H1 (cell line): ENCODE results near the gene SRRT. TPM values are rescaled to one million over a fixed set of nuclear protein-coding genes. Genes with fewer than 3 reads are reported as not detected.

Experiments
- CTCF ChIA-PET: fragments of 300-600 bp; sonication (Branson Sonifier 250); formaldehyde crosslinking; loops from one replicate; lab custom pipeline; 2021; ENCODE audit not compliant: partially characterized antibody; lab: Charles Lee
- POLR2A ChIA-PET: fragments of 300-600 bp; sonication (Branson Sonifier 250); formaldehyde crosslinking; loops from one replicate; lab custom pipeline; 2021; ENCODE audit warnings: inconsistent platforms; ENCODE audit not compliant: partially characterized antibody; lab: Charles Lee
- DNase-seq, 2 experiments: peaks; one replicate each; pipeline versions ENCODE4 v3.0.0 to v3.0.0-alpha.2; 2010 to 2022; ENCODE audit warnings: low spot score in 2 of 2, low read depth in 1 of 2, mixed read lengths in 1 of 2
- FAIRE-seq: peaks from 2 replicates; lab custom pipeline; 2011; peaks lifted over from hg19 to GRCh38; lab: Jason Lieb, UNC
- H2AFZ ChIP-seq: 2 replicates; pipeline ENCODE4 v1.8.1; 2012; ENCODE audit warnings: low read length, inconsistent platforms
- H2AK5ac ChIP-seq: 2 replicates; pipeline ENCODE4 v1.6.1; 2013; ENCODE audit warnings: low read depth, low read length
- H2BK120ac ChIP-seq: replicated peaks from 2 replicates; pipeline ENCODE3; 2013; ENCODE audit warnings: low read depth, low read length, inconsistent platforms
- H2BK12ac ChIP-seq: 2 replicates; pipeline ENCODE4 v1.6.1; 2013; ENCODE audit warnings: low read depth, low read length
- H2BK15ac ChIP-seq: 2 replicates; pipeline ENCODE4 v1.6.1; 2013; ENCODE audit warnings: low read length
- H2BK20ac ChIP-seq: 2 replicates; pipeline ENCODE4 v1.6.1; 2013; ENCODE audit warnings: low read length
- H2BK5ac ChIP-seq: 2 replicates; pipeline ENCODE4 v1.6.1; 2013; ENCODE audit warnings: low read depth, low read length
- H3K14ac ChIP-seq: 2 replicates; pipeline ENCODE4 v1.6.1; 2013; ENCODE audit warnings: inconsistent platforms; ENCODE audit not compliant: insufficient read length
- H3K18ac ChIP-seq: 2 replicates; pipeline ENCODE4 v1.6.1; 2013; ENCODE audit warnings: low read length; ENCODE audit errors: extremely low read depth
- H3K23ac ChIP-seq: 2 replicates; pipeline ENCODE4 v1.6.1; 2013; ENCODE audit warnings: inconsistent platforms; ENCODE audit not compliant: insufficient read length
- H3K23me2 ChIP-seq: 2 replicates; pipeline ENCODE4 v1.6.1; 2013; ENCODE audit warnings: low read depth, low read length
- H3K27ac ChIP-seq: 2 replicates; pipeline ENCODE4 v1.6.1; 2011; ENCODE audit warnings: low read depth, low read length, inconsistent platforms
- H3K27me3 ChIP-seq, 4 experiments: replicated peaks in 1 of 4; 1 replicate in 1 of 4; 2 replicates in 3 of 4; pipeline versions ENCODE4 v1.6.1 to v1.8.1; 2011 to 2013; ENCODE audit warnings: low read length in 3 of 4, mild to moderate bottlenecking in 3 of 4, inconsistent platforms in 2 of 4, mixed read lengths in 2 of 4, moderate library complexity in 1 of 4; ENCODE audit not compliant: control insufficient read depth in 3 of 4, insufficient read depth in 3 of 4; ENCODE audit errors: extremely low read depth in 1 of 4
- H3K36me3 ChIP-seq, 4 experiments: 2 replicates each; pipeline versions ENCODE4 v1.6.1 to v1.8.1; 2011 to 2013; ENCODE audit warnings: mild to moderate bottlenecking in 4 of 4, low read length in 3 of 4, moderate library complexity in 2 of 4, control low read depth in 1 of 4, inconsistent platforms in 1 of 4; ENCODE audit not compliant: insufficient read depth in 4 of 4, control insufficient read depth in 2 of 4
- H3K4ac ChIP-seq: replicated peaks from 2 replicates; pipeline ENCODE3; 2013; ENCODE audit warnings: low read length, low read depth, mixed read lengths, inconsistent platforms; ENCODE audit not compliant: insufficient read length
- H3K4me1 ChIP-seq, 4 experiments: replicated peaks in 1 of 4; 1 replicate in 1 of 4; 2 replicates in 3 of 4; pipeline versions ENCODE4 v1.6.1 to v1.8.1; 2011 to 2013; ENCODE audit warnings: low read length in 3 of 4, inconsistent platforms in 2 of 4, mixed read lengths in 1 of 4; ENCODE audit not compliant: insufficient read depth in 4 of 4, control insufficient read depth in 3 of 4
- H3K4me2 ChIP-seq, 2 experiments: 2 replicates each; pipeline versions ENCODE4 v1.6.1 to v1.8.1; 2011 to 2013; ENCODE audit warnings: low read depth in 2 of 2, low read length in 2 of 2, control low read depth in 1 of 2, inconsistent platforms in 1 of 2, mild to moderate bottlenecking in 1 of 2; ENCODE audit not compliant: insufficient read depth in 1 of 2
- H3K4me3 ChIP-seq, 4 experiments: fragments of 200-600, 300-600 bp in 1 of 4; sonication (generic), shearing (Covaris generic), sonication (Bioruptor Twin) in 1 of 4; 2 replicates each; pipeline versions ENCODE4 v1.5.1 to v1.8.1; 2011 to 2016; ENCODE audit warnings: low read length in 4 of 4, low read depth in 3 of 4, control low read depth in 2 of 4, inconsistent platforms in 2 of 4, mild to moderate bottlenecking in 2 of 4, mixed read lengths in 1 of 4, moderate library complexity in 1 of 4; ENCODE audit not compliant: insufficient read depth in 2 of 4; ENCODE audit errors: extremely low read depth in 1 of 4
- H3K56ac ChIP-seq: replicated peaks from 2 replicates; pipeline ENCODE3; 2013; ENCODE audit warnings: low read depth, mild to moderate bottlenecking, mixed read lengths, low read length, inconsistent platforms; ENCODE audit not compliant: insufficient read length
- H3K79me1 ChIP-seq: 2 replicates; pipeline ENCODE4 v1.6.1; 2013; ENCODE audit warnings: low read depth, low read length, control low read depth
- H3K79me2 ChIP-seq, 2 experiments: 2 replicates each; pipeline versions ENCODE4 v1.6.1 to v1.8.1; 2012 to 2013; ENCODE audit warnings: low read length in 2 of 2, mild to moderate bottlenecking in 2 of 2, inconsistent platforms in 1 of 2; ENCODE audit not compliant: insufficient read depth in 2 of 2, control insufficient read depth in 1 of 2
- H3K9ac ChIP-seq, 4 experiments: replicated peaks in 1 of 4; 1 replicate in 1 of 4; 2 replicates in 3 of 4; pipeline versions ENCODE4 v1.6.1 to v1.8.1; 2011 to 2013; ENCODE audit warnings: low read depth in 3 of 4, low read length in 3 of 4, control low read depth in 2 of 4, mild to moderate bottlenecking in 2 of 4, moderate library complexity in 2 of 4, inconsistent platforms in 1 of 4; ENCODE audit errors: extremely low read depth in 1 of 4
- H3K9me3 ChIP-seq, 2 experiments: 2 replicates each; pipeline versions ENCODE4 v1.6.1 to v1.8.1; 2012 to 2013; ENCODE audit warnings: mild to moderate bottlenecking in 2 of 2, moderate library complexity in 2 of 2, control low read depth in 1 of 2, inconsistent platforms in 1 of 2, low read depth in 1 of 2, low read length in 1 of 2, mixed read lengths in 1 of 2; ENCODE audit not compliant: insufficient read depth in 2 of 2
- H4K20me1 ChIP-seq, 2 experiments: replicated peaks in 1 of 2; 2 replicates each; pipeline versions ENCODE3 to v1.8.1; 2011 to 2013; ENCODE audit warnings: inconsistent platforms in 2 of 2, low read length in 2 of 2, mild to moderate bottlenecking in 1 of 2; ENCODE audit not compliant: insufficient read depth in 2 of 2, control insufficient read depth in 1 of 2
- H4K5ac ChIP-seq: 2 replicates; pipeline ENCODE4 v1.6.1; 2013; ENCODE audit warnings: low read length, low read depth, mixed read lengths, inconsistent platforms; ENCODE audit not compliant: insufficient read length
- H4K8ac ChIP-seq: 2 replicates; pipeline ENCODE4 v1.8.0; 2013; ENCODE audit warnings: mild to moderate bottlenecking, moderate library complexity, low read length, inconsistent platforms; ENCODE audit not compliant: insufficient read depth; ENCODE audit errors: extremely low read depth
- H4K91ac ChIP-seq: replicated peaks from 2 replicates; pipeline ENCODE3; 2013; ENCODE audit warnings: low read length, mixed read lengths, inconsistent platforms; ENCODE audit not compliant: insufficient read length
- CHD1 ChIP-seq: IDR thresholded peaks from 2 replicates; pipeline ENCODE4 v1.6.1; 2012; ENCODE audit warnings: low read depth, low read length, improper control_type of control experiment
- EZH2 ChIP-seq: fragments of 200-600 bp; sonication (generic); IDR thresholded peaks from 2 replicates; pipeline ENCODE4 v1.7.1; 2012; ENCODE audit warnings: low read depth, mild to moderate bottlenecking, moderate library complexity, low read length, inconsistent platforms; ENCODE audit not compliant: severe bottlenecking
- HDAC2 ChIP-seq, 2 experiments: fragments of 300-600 bp in 1 of 2; sonication (generic) in 1 of 2; IDR thresholded peaks; 2 replicates each; pipeline ENCODE4 v1.6.1; 2011 to 2012; ENCODE audit warnings: low read depth in 2 of 2, low read length in 2 of 2, mild to moderate bottlenecking in 2 of 2, moderate library complexity in 2 of 2, borderline replicate concordance in 1 of 2, inconsistent platforms in 1 of 2
- KDM4A ChIP-seq: IDR thresholded peaks from one replicate; pipeline ENCODE4 v1.7.1; 2012; ENCODE audit warnings: low read depth, mild to moderate bottlenecking, moderate library complexity, low read length, inconsistent platforms; ENCODE audit not compliant: severe bottlenecking
- POLR2A ChIP-seq, 2 experiments: IDR thresholded peaks; 1 replicate in 1 of 2; 2 replicates in 1 of 2; pipeline ENCODE4 v1.6.1; 2011; ENCODE audit warnings: low read depth in 2 of 2, low read length in 2 of 2, mild to moderate bottlenecking in 2 of 2; ENCODE audit errors: control extremely low read depth in 1 of 2
- SAP30 ChIP-seq: fragments of 300-600 bp; sonication (generic); IDR thresholded peaks from 2 replicates; pipeline ENCODE4 v1.7.1; 2012; ENCODE audit warnings: low read length, moderate library complexity, mild to moderate bottlenecking, inconsistent platforms; ENCODE audit not compliant: insufficient read depth, insufficient replicate concordance
- TAF1 ChIP-seq: IDR thresholded peaks from 2 replicates; pipeline ENCODE4 v1.6.1; 2011; ENCODE audit warnings: mild to moderate bottlenecking, low read depth, low read length
- WGBS, 2 experiments: shearing (Covaris generic) in 1 of 2; methylation state at CpG; one replicate each; pipeline versions ENCODE4 v1.1.6 to v1.1.7; 2013 to 2015; ENCODE audit warnings: low lambda C conversion rate in 2 of 2, mixed read lengths in 2 of 2, inconsistent platforms in 1 of 2, low coverage in 1 of 2, missing lambda C conversion rate in 1 of 2; ENCODE audit not compliant: insufficient replicate concordance in 2 of 2, insufficient coverage in 1 of 2, insufficient read length in 1 of 2; ENCODE audit errors: extremely low coverage in 1 of 2, missing lambda C conversion rate in 1 of 2; 5-methylcytosine and 5-hydroxymethylcytosine counted together
- polyA plus RNA-seq, 7 experiments: library from polyadenylated mRNA; depleted of rRNA in 3 of 7; stranded (reverse) in 5 of 7; unstranded in 2 of 7; fragments of >200 nt in 5 of 7; fragments of 200-250 nt in 2 of 7; gene quantifications; 1 replicate in 5 of 7; 2 replicates in 1 of 7; 4 replicates in 1 of 7; pipeline versions ENCODE4 v1.2.1 to v1.2.3, GENCODE V29; 2011 to 2013; ENCODE audit warnings: missing spikeins in 2 of 7, mixed read lengths in 2 of 7
- total RNA-seq: library from RNA; stranded (reverse); fragmentation: NEBNext Ultra II Directional; extraction: Animal tissue kit (Norgen Biotek cat#: 25700); gene quantifications from 2 replicates; pipeline ENCODE4 v1.2.1, GENCODE V29; 2021

Gene SRRT
- total and polyA plus RNA-seq, 2 of the 8 experiments (the other 6 are each of a cell fraction or from before 2014, with no cell fraction given): 66.7 to 237 TPM

- TF ChIP-seq KDM4A (peak; percentile 54), SAP30 (peak; percentile 47), POLR2A (IDR thresholded peaks at IDR 0.05; ENCODE audit: control extremely low read depth in 1 of 2, low read depth in 2 of 2, low read length in 2 of 2) (no peak; a peak in 1 of 3 replicates), TAF1 (0 out of 2 replicates have a peak, but pooled peaks have one; percentile 28), HDAC2 (IDR thresholded peaks at IDR 0.05; ENCODE audit: borderline replicate concordance in 1 of 2, low read depth in 2 of 2, low read length in 2 of 2) (0 out of 4 replicates have a peak, but pooled peaks of 1 of the 2 experiments have one; percentile 41), CHD1 (no peak), EZH2 (peak; percentile 32)
- WGBS, 2 experiments: 3% methylated on average over 30 of the region's 43 CpGs; no CpG with 5 or more reads in 1 of the 2 experiments
- H3K56ac ChIP-seq: peak overlapping the region; percentile 78
- H2BK15ac ChIP-seq: peak overlapping the region; percentile 2; the same call in 1 of the 2 replicates
- peak overlapping the region; percentile 99 for H2BK5ac ChIP-seq
- H2AFZ ChIP-seq: no peak overlapping the region
- peak overlapping the region; percentile 96 for H3K18ac ChIP-seq
- peaks cover 14 to 30% (median 21%) of the 10 kb centered on the region in 4 experiments for H3K36me3 ChIP-seq
- FAIRE-seq (no peak), DNase-seq (peak in 1 of 2 experiments; percentile 74)
- peak overlapping the region; percentile 96 for H3K4ac ChIP-seq
- H3K9ac ChIP-seq: peak overlapping the region; percentile 26 to 52 (median 48); a peak in 4 of 7 replicates
- H3K23ac ChIP-seq: no peak overlapping the region
- no peak overlapping the region for H2AK5ac ChIP-seq
- H2BK20ac ChIP-seq: no peak overlapping the region
- H4K91ac ChIP-seq: peak overlapping the region; percentile 98
- peak overlapping the region; percentile 91 to 96 for H3K4me2 ChIP-seq
- H3K4me1 ChIP-seq: peaks cover 0 to 22% (median 8%) of the 10 kb centered on the region in 4 experiments; a peak in 6 of 7 replicates
- peaks cover 19% of the 10 kb centered on the region; the same call in 1 of the 2 replicates for H3K23me2 ChIP-seq
- no peaks in the 10 kb centered on the region; a peak in 1 of 4 replicates for H3K9me3 ChIP-seq
- H3K27me3 ChIP-seq: peaks cover 4 to 20% (median 9%) of the 10 kb centered on the region in 4 experiments
- H4K5ac ChIP-seq: peak overlapping the region; percentile 92
- H3K14ac ChIP-seq: no peak overlapping the region
- peak overlapping the region; percentile 60 for H3K27ac ChIP-seq
- H4K8ac ChIP-seq: 0 out of 2 replicates have a peak overlapping the region, but pooled peaks have one; percentile 45
- ChIA-PET CTCF (interaction anchor here (0.5 to 1.7 kb wide), 11 partner anchors 20 to 277 kb away, joined by 3 to 6 read pairs (median 4); partner anchors contain the start of genes MUC17, POP7 and SLC12A9), POLR2A (interaction anchor here (0.6 to 10.1 kb wide), 18 partner anchors 8 to 789 kb away, joined by 3 to 313 read pairs (median 6); partner anchors contain the start of genes AP4M1, MCM7, MUC3A and SRRT)
- peak overlapping the region; percentile 65 to 91 (median 66) for H3K4me3 ChIP-seq
- peaks cover 0 to 25% of the 10 kb centered on the region in 2 experiments; a peak in 2 of 4 replicates for H3K79me2 ChIP-seq
- H4K20me1 ChIP-seq: peaks cover 10 to 15% of the 10 kb centered on the region in 2 experiments
- H2BK12ac ChIP-seq: no peak overlapping the region
- peak overlapping the region; percentile 82 for H2BK120ac ChIP-seq
- peaks cover 6% of the 10 kb centered on the region; the same call in 1 of the 2 replicates for H3K79me1 ChIP-seq
Measured at GRCh38 chr7:100890653-100891567, 16.0 kb downstream of the SRRT start.
